Activated CD8-positive, alpha-beta memory T cell treated with anti-CD3 and anti-CD28 coated beads, Interleukin-2, amount 10 ng/mL, durations not matched to agents 7 days and 5 days (primary cell): ENCODE results near the gene CNPY1. TPM values are rescaled to one million over a fixed set of nuclear protein-coding genes. Genes with fewer than 3 reads are reported as not detected.
"Not testable (repeated sequence)": the region's sequence is repeated elsewhere in the genome, so short reads cannot be mapped to it uniquely, and the experiment has no call there.

ENCODE experiments used
- ATAC-seq: fragments of 150-1000 bp; cut with Tn5 transposase; one replicate; pipeline ENCODE4 v1.10.0; 2021; ENCODE audit warnings: moderate library complexity
- CTCF ChIA-PET: fragments of 350-600 bp; sonication (Branson Sonifier 250); formaldehyde crosslinking; loops from one replicate; lab custom pipeline; 2021; ENCODE audit warnings: antibody characterized with exemption; lab: Charles Lee
- DNase-seq: peaks from one replicate; pipeline ENCODE4 v3.0.0-alpha.2; 2020
- H3K27ac Mint-ChIP-seq: one replicate; pipeline ENCODE4 v1.8.0; 2021; ENCODE audit warnings: mild to moderate bottlenecking, mixed read lengths
- H3K27me3 Mint-ChIP-seq: one replicate; pipeline ENCODE4 v1.8.0; 2021; ENCODE audit warnings: mixed read lengths
- H3K36me3 Mint-ChIP-seq: one replicate; pipeline ENCODE4 v1.8.0; 2021; ENCODE audit warnings: mild to moderate bottlenecking, mixed read lengths
- H3K4me1 Mint-ChIP-seq: one replicate; pipeline ENCODE4 v1.8.0; 2021; ENCODE audit warnings: mixed read lengths
- H3K4me3 Mint-ChIP-seq: one replicate; pipeline ENCODE4 v1.8.0; 2021; ENCODE audit warnings: mild to moderate bottlenecking, moderate library complexity, mixed read lengths
- H3K9me3 Mint-ChIP-seq: one replicate; pipeline ENCODE4 v1.8.0; 2022; ENCODE audit warnings: low read depth, mixed read lengths
- total RNA-seq, 2 experiments: library from RNA; stranded (reverse); gene quantifications; one replicate each; pipeline ENCODE4 v1.2.3, GENCODE V29; 2021

Gene CNPY1
- total RNA-seq, 2 experiments from 2014 or later = not detected

DNA sequence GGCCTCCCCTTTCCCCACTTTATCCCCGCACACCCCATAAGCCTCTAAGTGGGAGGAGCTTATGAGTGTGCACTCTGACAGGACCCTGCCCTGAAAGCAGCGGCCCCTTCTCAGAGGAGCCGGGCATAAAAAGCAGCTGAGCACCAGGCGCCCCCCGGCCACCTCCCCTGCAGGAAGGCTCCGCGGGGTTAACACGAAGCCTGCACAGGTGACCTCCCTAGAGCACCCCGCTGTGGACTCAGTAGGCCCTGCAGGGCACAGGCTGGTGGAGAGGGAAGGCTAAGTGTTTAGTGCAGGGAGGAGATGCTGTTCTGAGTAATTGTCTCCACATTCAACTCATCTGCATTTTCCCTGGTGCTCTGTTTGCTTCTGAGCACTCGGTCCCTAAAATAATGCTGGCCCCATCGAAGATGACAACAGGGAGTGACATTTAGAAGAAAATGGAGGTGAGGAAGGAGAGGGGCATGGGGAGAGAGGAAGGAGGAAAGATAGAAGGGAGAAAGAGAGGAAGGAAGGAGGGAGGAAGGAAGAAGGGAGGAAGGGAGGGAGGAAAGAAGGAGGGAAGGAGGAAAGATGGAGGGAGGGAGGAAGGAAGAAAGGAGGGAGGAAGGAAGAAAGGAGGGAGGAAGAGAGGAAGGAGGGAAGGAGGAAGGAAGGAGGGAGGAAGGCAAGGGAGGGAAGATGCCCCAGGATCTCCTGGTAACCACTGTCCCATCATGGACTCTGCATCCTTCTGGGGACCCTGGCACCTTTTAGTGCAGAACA lies 25.4 kb upstream of the CNPY1 start:
- Mint-ChIP-seq H3K9me3 (no peaks in the 10 kb centered on the region), H3K27me3 (no peaks in the 10 kb centered on the region), H3K36me3 (no peaks in the 10 kb centered on the region), H3K4me1 (no peaks in the 10 kb centered on the region), H3K4me3 (no peak overlapping the region), H3K27ac (no peak overlapping the region)
- ATAC-seq (no peak), DNase-seq (no peak)
- CTCF ChIA-PET = no interaction called here

DNA sequence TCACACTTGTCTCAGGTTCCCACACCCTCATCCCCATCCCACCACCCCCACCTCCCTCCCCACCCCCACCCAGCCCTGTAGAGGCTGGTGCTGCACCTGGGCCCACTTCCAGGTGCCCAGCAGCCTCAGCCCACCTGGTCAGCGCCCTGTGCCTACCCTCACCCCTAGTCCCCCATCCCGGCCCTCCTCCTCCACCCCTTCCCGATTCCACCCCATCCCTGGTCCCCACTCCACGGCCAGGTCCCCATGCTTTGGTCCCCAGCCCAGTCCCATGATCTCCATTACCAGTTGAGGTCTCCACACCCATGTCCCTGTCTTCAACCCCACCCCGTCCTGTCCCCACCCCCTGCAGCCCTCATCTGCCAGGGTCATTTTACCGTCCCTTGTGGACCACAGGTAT lies 24.6 kb upstream of the CNPY1 start:
- Mint-ChIP-seq H3K9me3 (no peaks in the 10 kb centered on the region), H3K27ac (no peak overlapping the region), H3K4me1 (no peaks in the 10 kb centered on the region), H3K36me3 (no peaks in the 10 kb centered on the region), H3K4me3 (no peak overlapping the region), H3K27me3 (no peaks in the 10 kb centered on the region)
- DNase-seq (no peak), ATAC-seq (no peak)
- CTCF ChIA-PET = no interaction called here

DNA sequence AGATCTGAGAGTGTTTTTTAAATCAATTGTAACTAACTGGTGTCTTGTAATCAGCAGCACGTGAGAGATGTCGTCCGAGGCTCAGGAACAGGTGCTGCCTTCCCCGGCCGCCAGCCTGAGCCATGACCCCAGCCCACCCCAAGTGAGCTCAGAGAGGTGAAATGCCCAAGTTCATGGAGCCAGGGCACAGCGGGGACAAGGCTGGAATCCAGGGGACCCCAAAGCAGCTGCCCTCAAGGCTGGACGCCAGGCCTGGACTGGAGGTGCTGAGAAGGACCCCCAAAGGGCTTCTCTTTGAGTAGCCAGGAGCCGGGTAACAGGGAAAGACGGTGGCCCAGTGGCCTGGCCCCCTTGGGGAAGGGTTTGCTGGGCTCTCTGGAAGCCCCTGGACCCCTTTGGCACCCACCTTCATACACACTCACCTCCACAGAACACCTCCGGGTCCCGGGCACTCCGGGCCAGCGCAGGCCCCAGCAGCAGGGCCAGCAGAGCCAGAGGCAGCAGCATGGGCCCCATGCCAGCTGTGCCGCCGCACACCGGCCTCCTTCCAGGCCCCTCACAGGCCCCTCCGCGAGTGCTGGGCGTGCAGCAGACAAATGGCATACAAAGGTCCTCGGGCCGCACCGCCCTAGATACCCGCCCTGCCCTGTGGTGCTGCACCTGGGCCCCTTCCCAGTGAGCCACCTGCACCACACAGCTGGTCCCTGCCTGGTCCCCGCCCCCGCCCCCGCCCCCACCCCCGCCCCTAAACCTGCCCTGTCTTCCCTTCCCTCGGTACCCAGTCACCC lies 24.0 kb upstream of the CNPY1 start:
- no peak overlapping the region for H3K4me3 Mint-ChIP-seq
- DNase-seq (no peak), ATAC-seq (no peak)
- H3K4me1 Mint-ChIP-seq = no peaks in the 10 kb centered on the region
- no peaks in the 10 kb centered on the region for H3K36me3 Mint-ChIP-seq
- no peaks in the 10 kb centered on the region for H3K9me3 Mint-ChIP-seq
- CTCF ChIA-PET = no interaction called here
- no peaks in the 10 kb centered on the region for H3K27me3 Mint-ChIP-seq
- no peak overlapping the region for H3K27ac Mint-ChIP-seq

DNA sequence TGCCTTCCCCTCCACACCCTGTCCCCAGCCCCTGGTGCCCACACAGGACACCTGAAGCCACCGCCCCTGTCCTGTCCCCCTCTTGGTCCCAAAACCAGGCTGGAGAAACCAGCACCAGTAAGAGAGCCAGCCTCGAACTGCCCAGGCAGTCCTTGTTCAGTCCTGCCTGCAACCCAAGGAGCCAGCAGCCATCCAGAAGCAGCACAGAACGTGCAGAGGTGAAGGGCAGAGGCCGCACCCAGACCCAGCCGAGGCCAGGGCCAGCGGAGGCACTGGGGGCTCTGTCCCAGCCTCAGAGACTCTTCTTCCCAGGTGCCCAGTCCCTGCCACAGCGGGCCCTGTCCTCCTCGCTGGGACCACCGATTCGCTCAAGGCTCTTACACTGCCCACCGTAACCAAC lies 23.3 kb upstream of the CNPY1 start:
- H3K27ac Mint-ChIP-seq = no peak overlapping the region
- DNase-seq (no peak), ATAC-seq (no peak)
- no peaks in the 10 kb centered on the region for H3K36me3 Mint-ChIP-seq
- H3K4me3 Mint-ChIP-seq = no peak overlapping the region
- CTCF ChIA-PET = no interaction called here
- no peaks in the 10 kb centered on the region for H3K4me1 Mint-ChIP-seq
- no peaks in the 10 kb centered on the region for H3K27me3 Mint-ChIP-seq
- no peaks in the 10 kb centered on the region for H3K9me3 Mint-ChIP-seq

DNA sequence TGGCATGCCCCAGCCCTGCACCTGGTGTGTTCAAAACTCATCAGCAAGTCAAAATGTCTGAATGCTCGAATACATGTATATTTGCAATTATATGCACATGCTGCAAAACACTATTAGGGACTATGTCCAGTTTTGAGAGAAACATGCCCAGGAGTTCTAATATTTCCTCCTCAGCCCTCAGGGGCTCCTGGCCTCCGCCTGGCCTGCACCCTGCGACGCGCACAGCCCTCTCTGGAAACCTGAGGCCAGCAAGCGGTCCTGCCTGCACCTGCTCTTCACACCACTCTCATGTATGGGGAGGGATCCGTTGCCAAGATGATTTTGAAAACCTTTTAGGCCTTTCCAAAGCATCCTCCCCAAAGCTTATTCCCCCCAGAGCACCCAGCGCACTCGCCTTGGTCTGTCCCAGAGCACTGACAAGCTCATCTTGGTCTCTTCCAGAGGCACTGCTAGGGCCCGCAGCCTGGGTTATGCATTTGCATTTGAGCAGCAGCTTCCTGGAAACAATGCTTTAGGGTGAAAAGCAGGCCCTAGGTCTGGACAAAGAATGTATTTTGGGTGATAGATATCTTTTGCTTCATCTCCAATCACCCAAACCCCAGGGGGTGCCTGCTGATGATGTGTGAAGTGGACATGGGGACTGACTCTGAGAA lies 22.6 kb upstream of the CNPY1 start:
- Mint-ChIP-seq H3K9me3 (no peaks in the 10 kb centered on the region), H3K27me3 (no peaks in the 10 kb centered on the region), H3K27ac (no peak overlapping the region), H3K4me1 (no peaks in the 10 kb centered on the region), H3K4me3 (no peak overlapping the region), H3K36me3 (no peaks in the 10 kb centered on the region)
- no peak for DNase-seq
- CTCF ChIA-PET = no interaction called here
- no peak for ATAC-seq

DNA sequence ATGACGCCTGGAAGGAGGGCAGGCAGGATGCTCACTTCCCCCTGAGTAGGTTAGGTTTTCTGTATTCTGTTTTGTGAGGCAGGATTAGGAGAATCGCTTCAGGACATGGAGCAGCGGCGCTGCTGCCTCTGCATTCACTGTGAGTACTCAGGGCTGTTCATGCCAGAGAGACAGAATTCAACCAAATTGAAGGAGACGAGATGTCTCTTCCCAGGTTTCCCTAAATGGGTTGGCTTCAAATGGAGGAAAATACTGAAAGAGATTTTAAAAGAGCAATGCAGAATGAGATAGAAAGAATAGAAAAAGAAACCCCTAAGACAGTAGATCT lies 21.9 kb upstream of the CNPY1 start:
- DNase-seq (no peak), ATAC-seq (no peak)
- Mint-ChIP-seq H3K27ac (no peak overlapping the region), H3K4me3 (no peak overlapping the region), H3K27me3 (no peaks in the 10 kb centered on the region), H3K36me3 (no peaks in the 10 kb centered on the region), H3K4me1 (no peaks in the 10 kb centered on the region), H3K9me3 (no peaks in the 10 kb centered on the region)
- CTCF ChIA-PET = no interaction called here

DNA sequence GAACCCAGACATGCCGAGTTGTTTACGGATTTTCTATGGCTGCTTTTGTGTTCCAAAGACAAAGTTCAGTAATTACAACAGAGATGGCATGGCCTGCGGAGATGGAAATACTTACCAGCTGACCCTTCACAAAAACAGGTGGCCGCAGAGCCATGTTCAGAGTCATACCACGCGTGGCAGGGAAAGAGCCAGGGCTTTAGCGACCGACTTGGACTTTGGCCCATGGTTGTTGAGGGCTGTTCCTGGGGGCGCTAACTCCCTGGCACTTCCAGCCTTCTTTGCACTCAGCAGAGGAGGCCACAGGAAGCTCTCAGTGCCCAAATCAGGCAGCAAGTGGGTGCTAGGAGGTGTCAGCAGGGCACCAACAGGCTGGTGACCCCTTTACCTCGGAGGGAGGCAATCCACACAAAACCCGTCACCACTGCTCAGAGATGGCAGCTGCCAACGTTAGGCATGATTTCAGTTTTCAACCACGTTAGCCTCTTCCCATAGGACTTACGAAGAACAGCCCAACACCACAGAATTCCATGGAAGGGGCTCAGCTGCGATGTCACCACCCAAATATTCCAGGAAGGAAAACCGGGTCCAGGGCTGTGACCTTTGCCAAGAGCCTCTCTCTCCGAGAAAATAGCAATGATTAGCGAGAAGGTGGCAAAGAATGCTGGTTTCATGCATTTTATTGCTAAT lies 21.4 kb upstream of the CNPY1 start:
- DNase-seq (no peak), ATAC-seq (no peak)
- H3K27ac Mint-ChIP-seq = no peak overlapping the region
- CTCF ChIA-PET = no interaction called here
- H3K4me3 Mint-ChIP-seq = no peak overlapping the region
- H3K27me3 Mint-ChIP-seq = no peaks in the 10 kb centered on the region
- no peaks in the 10 kb centered on the region for H3K9me3 Mint-ChIP-seq
- H3K4me1 Mint-ChIP-seq = no peaks in the 10 kb centered on the region
- no peaks in the 10 kb centered on the region for H3K36me3 Mint-ChIP-seq

DNA sequence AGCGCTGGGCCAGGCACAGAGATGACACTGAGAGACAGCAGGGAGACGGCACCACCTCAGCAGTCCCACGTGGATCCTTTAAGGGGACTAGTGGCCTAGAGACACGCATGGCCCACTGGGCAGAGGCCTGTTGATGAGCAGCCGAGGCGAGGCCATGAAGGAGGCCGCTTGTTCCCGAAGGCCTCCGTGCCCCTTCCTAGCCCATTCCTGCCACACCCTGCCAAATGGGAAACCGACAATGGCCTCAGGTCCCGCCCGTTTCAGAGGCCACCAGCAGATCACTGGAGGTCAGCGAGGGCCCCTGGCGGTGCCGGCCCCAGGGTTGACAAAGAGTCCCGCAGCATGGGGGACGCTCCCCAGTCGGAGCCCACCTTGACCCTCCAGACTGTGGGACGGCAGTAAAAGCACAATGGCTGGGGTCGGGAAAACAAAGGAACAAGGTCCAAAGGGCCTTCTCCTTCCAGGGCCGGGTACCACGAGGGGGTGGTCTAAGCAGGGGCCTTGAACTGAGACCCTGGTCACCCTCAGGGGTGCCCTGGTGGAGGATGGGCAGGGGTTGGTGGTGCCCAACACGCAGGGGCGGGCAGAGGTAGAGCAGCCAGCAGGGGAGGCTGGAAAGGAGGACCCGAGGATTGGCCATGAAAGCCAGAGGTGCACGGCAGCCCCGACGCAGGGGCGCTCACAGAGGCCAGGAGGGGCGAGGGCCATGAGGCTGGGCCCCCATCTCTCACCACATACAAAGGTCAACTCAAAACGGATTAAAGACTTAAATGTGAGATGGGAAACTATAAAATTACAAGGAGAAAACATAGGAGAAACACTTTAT lies 19.9 kb upstream of the CNPY1 start:
- Mint-ChIP-seq H3K27me3 (no peaks in the 10 kb centered on the region), H3K27ac (no peak overlapping the region), H3K4me1 (no peaks in the 10 kb centered on the region), H3K9me3 (no peaks in the 10 kb centered on the region), H3K36me3 (no peaks in the 10 kb centered on the region), H3K4me3 (no peak overlapping the region)
- DNase-seq = no peak
- no peak for ATAC-seq
- CTCF ChIA-PET = no interaction called here

DNA sequence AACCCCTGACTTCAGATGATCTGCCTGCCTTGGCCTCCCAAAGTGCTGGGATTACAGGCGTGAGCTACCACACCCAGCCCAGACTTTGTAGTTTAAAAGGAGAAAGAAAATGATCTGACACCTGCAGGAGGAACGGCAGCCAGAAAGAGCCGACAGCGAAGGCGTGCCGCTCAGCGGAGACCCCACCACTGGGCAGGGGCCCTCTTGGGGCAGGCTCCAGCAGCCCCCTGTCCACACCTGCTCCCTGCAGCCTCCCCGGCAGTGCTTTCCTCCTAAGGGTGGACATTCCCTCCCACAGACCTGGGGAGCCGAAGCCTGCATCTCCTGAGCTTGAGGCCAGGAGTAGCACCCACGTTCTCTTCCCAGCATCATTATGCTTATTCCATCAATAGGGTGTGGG lies 19.2 kb upstream of the CNPY1 start:
- no peaks in the 10 kb centered on the region for H3K4me1 Mint-ChIP-seq
- CTCF ChIA-PET = no interaction called here

DNA sequence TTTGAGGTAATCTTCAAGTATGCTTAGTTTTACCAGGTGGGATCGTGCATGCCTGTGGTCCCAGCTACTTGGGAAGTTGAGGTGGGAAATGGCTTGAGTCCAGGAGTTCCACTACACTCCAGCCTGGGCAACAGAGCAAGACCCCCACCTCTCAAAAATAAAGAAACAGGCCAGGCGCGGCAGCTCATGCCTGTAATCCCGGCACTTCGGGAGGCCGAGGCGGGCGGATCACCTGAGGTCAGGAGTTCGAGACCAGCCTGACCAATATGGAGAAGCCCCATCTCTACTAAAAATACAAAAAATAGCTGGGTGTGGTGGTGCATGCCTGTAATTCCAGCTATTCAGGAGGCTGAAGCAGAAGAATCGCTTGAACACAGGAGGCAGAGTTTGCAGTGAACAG lies 16.6 kb upstream of the CNPY1 start:
- H3K36me3 Mint-ChIP-seq, DNase-seq, H3K27ac Mint-ChIP-seq, H3K4me3 Mint-ChIP-seq, H3K4me1 Mint-ChIP-seq, H3K27me3 Mint-ChIP-seq, H3K9me3 Mint-ChIP-seq, ATAC-seq, CTCF ChIA-PET: not testable (repeated sequence)

More for the DNA sequence above, 19.2 kb upstream of the CNPY1 start:
- no peaks in the 10 kb centered on the region for H3K27me3 Mint-ChIP-seq
- no peaks in the 10 kb centered on the region for H3K9me3 Mint-ChIP-seq
- no peaks in the 10 kb centered on the region for H3K36me3 Mint-ChIP-seq
- no peak overlapping the region for H3K4me3 Mint-ChIP-seq
- ATAC-seq (no peak), DNase-seq (no peak)
- H3K27ac Mint-ChIP-seq = no peak overlapping the region

DNA sequence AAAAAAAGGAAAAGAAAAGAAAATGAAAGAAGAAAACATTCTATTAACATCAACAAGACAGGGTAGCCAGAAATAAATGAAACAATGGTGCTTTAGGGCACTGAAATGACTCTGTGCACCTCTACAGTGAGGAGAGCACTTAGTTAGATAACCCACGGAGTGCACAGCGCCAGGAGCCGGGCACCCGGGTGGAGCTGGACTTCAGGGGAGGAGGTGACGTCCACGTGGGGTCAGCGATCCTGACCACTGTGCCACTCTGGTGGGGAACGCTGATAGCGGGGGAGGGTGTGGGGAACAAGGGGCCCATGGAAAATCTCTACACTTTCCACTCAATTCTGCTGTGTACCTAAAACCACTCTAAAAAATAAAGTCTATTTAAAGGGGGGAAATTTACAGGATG lies 15.7 kb upstream of the CNPY1 start:
- no peaks in the 10 kb centered on the region for H3K4me1 Mint-ChIP-seq
- CTCF ChIA-PET = no interaction called here

DNA sequence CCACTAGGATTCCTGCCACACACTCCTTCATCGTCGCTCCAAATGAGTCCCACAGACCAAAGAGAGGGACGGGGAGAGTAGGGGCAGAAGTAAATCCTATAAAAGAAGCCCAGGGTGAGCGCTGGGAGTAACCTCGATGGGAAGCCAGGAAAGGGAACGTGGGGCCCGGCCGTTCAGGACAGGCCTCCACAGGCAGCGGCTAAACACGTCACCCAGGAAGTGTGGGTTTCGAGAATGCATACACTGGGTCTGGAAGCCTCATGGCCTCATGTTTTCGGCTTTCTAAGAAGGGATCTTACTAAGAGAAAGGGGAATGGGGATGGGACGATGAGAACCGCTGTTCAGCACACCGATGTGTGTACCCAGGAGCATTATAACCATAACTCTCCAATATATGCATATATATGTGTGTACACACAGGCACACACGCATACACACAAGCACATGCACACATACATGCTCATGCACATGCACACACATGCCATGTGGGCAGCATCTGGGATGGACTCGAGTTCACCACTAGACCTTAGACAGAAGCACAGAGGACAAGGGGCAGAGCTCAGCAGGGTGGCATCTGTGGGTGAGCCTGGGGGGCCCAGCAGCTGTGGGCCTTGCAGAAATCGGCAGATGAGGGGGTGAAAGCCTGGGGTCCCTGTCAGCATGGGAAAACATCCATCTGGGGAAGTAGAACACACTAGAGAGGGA lies 14.8 kb upstream of the CNPY1 start:
- Mint-ChIP-seq H3K27me3 (peaks cover 2% of the 10 kb centered on the region), H3K4me1 (no peaks in the 10 kb centered on the region), H3K27ac (no peak overlapping the region), H3K9me3 (no peaks in the 10 kb centered on the region), H3K36me3 (no peaks in the 10 kb centered on the region), H3K4me3 (no peak overlapping the region)
- no peak for DNase-seq
- CTCF ChIA-PET = no interaction called here
- no peak for ATAC-seq

More for the DNA sequence above, 15.7 kb upstream of the CNPY1 start:
- no peak for ATAC-seq
- Mint-ChIP-seq H3K27me3 (peaks cover 1% of the 10 kb centered on the region), H3K27ac (no peak overlapping the region), H3K4me3 (no peak overlapping the region), H3K36me3 (no peaks in the 10 kb centered on the region), H3K9me3 (no peaks in the 10 kb centered on the region)
- no peak for DNase-seq
